ENCODE results near the gene HOXA6.
A peak's percentile ranks its signal among the peaks of the same experiment; 100 is the strongest.

HOXA6 gene

DNA sequence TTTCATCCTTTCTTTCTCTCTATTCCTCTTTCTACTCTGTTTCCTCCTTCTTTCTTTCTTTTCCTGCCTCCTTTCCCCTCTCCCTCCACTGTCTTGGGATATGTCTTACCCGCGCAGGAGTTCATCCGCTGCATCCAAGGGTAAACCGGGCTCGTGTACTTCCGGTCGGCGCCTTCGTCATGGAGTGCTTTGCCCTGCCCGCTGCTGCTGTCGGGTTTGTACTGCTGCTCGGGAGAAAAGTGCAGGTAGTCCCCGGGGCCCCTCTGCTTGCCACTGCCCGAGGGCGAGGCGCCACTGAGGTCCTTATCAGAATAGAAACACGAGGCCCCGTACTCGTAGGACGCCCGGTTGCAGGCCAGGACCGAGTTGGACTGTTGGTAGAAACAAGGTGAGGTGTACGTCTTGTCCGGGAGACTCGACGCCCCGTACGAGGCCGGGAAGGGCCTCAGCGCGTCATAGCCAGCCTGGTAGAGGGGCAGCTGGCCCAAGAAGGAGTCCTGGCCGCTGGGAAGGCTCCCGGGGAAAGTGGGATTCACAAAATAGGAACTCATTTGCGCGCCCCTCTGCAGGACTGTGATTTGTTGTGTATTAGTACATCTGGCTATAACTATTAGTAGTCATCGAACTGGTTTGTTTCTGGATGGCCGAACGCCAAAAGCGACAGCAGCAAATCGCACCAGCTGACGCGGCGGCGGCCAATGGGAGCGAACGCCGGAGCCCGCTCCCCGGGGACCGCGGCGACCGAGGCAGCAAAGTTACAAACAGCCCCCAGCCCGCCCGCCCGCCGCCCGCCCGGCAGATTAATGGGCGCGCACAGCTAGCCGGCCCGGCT, at the start of gene HOXA6:
TSS of gene HOXA6 (minus strand) at position 576 of the 832 bp plus-strand sequence. CDS start at position 551, 25 bp downstream.
- no peak for DNase-seq (ENCODE audit: low read depth)

DNA sequence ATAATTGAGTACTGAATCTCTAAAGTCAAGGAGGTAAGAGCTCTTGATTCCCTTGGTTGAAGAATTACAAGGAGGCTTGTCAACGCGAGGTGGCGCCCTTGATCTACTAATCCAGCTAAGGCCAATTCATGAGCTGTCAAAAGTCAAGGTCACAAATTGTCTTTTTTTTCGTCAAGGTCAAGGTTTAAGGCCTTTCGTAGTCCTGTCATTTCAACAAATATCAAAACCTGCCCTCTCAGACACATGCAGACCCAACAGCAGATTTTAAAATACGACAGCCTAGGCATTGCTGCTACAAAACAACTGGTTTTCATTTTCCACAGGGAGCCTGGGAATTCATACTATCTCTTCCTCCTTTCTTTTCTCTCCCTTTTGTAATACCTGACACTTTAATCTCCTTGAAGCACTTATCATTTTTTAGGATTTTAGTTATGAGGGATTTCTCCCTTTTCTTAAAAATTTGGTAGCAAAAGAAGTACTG, 48.8 kb upstream of the HOXA6 start:
- peak; percentile 64 for DNase-seq (ENCODE audit: low read depth)

DNA sequence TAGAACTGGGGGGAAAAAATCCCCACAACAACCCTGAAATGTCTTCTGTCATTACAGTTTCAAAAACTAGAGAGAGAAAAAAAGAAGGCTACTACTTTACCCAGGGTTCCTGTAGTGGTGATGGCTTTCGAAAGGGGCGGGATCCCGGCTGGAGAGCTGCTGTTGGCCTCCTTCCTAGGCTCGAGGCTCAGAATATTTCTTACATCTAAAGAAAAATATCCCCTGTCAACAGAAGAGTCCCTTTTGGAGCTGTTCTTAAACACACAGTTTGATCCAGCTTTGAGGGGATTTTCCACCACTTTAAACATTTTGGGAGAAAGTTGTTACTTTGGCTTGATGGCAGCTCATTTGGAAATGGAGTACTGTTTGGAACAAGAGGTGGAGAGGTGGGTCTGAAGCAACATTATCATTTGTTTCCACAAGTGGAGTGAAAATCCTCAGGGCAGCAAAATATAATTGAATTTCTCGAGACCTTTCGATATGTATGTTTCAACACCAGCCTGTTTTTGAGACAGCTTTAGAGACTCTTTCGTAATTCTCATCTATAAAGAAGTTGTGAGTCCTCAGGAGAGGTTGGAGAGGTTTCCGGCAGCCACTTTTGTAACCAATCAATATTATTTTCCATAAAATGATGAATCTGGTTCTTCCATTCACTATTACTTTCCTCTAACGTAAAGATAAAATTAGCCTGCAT, 47.3 kb upstream of the HOXA6 start:
- DNase-seq (ENCODE audit: low read depth), result no peak

DNA sequence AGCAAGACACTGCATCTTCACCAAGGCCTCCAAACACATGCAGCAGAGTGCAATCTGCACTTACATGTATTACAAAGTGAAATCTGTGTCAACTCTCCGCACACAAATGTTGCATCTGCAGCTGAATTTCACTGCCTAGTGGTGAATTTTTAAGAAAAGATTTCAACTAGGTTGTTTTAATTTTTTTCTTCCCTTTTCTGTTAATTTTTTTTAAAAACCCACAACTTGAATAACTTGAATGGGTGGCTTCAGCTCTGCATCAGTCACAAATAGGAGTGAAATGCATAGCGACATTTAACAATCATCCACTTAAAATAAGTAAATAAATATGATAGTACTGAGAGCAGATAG, 46.4 kb upstream of the HOXA6 start:
- DNase-seq (ENCODE audit: low read depth), result no peak

DNA sequence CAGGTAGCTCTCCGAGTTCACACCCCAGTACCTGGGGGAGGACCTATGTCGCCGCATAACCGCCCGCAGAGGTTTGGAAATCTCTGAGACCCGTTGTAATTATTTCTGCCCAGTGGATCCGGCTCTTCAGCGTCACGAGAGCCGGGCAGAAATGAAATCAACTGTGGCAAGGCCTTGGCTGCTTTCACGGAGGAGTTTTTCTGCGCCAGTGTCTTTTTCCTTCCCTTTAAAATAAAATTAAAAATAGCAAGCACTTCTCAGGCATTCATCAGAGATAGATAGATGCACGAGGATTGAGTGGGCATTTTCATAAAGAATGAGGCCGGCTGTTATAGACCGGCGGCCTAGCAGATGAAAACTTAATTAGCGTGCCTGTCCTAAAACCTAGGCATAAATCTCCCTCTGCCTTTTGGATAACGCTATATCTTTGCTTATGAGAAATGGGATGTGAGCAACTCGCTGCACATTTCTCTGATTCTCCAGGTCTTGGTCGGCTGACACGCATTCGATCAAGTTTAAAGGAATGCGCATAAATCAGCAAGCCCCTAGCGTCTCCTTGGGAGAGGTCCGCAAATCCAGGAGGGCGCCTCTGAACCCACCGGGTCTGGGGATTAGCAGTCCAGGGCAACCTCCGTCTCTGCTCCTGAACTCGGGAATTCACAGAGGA, 45.9 kb upstream of the HOXA6 start:
- no peak for DNase-seq (ENCODE audit: low read depth)

DNA sequence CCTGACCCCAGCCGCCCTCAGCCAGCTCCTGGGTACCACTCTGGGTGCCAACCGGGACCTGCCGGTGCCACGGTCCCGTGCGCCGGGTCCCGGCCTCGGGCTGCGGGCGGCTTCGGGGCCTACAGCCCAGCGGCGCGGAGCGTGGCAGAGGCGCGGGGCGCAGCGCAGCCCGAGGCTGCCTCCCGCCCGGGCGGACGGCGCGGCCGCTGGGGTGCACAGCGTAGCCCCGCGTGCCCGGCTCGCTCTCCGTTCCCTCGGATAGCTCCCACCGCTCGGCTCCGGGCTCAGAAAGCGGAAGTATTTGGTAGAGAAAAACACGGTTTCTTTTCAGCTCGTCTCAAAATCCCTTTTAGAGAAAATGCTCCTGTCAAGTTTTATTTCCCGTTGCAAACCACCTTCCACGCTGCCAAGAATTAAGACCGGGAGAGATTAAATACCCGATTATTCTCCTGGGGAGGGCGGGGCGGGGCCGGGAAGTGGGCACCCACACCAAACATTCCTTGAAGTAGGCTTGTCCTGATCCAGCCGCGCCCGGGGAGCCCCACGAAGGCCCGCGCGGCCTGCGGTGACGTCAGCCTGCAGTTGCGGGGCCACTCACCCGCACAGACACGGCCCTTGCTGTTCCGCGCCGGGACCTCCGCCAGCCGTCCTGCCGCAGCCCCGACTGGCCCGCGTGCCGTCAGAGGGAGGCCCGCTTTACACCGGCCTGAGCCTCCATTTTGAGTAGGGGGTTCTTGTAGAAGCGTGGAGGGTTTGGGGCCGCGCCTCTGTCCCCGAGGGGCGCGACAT, 45.2 kb upstream of the HOXA6 start:
- no peak for DNase-seq (ENCODE audit: low read depth)

DNA sequence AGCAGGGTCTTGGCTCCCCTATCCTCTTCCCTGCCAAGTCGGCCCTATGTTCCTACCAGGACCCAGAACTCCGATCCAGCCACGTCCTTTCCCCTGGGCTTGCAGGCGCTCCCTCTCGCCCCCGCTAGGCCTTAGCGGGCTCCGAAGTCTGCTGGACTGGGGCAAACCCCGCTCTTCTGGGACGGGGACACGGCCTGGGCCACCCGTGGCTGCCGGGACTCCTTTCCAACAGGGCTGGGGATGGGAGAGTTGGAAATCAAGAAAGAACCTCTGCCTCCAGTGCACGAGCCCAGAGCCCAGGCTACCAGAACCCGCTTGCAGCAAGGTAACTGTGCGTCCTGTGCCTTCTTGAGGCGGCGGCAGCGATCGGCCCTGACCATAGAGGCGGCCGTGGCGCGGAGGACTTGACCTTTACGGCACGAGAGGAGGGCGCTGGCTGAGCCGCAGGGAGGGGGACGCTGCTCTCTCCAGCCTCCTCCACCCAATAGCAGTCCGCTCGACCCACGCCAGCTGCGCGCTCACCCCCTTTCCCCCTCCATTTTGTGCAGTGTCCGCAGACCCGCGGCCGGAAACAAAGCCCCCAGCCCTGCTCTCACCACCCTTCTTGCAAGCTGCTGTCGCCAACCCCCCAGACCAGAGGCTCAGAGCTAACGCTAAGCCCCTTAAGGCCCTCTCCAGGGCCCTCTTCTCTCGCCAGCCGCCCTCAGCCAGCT, 44.4 kb upstream of the HOXA6 start:
- DNase-seq (ENCODE audit: low read depth), result no peak

DNA sequence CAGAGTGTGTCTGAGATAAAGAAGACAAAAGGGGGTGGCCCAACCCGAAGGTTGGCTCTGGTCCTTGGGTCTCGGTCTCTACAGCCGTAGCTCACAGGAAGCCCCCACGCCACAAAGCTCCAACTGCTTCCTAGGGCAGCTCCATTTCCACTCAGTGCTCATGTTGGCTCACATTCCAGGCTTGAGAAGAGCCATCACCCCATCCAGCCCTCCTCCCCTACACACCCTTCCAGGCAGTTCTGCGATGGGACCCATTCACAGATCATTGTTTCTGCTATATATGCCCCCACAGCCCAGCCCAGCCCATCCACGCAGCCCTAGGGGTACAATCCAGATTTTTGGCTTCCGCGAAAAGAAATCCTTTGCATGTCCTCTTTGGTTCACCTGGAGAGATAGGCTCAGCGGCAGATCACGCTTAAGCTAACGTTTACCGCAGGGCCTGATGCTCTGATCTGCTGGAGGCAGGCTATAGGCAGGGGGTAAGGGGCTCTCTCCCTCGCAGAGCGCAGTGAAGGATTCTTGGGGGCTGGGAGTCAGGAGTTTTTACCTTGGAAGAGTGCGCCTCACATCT, 43.7 kb upstream of the HOXA6 start:
- DNase-seq (ENCODE audit: low read depth), result no peak

DNA sequence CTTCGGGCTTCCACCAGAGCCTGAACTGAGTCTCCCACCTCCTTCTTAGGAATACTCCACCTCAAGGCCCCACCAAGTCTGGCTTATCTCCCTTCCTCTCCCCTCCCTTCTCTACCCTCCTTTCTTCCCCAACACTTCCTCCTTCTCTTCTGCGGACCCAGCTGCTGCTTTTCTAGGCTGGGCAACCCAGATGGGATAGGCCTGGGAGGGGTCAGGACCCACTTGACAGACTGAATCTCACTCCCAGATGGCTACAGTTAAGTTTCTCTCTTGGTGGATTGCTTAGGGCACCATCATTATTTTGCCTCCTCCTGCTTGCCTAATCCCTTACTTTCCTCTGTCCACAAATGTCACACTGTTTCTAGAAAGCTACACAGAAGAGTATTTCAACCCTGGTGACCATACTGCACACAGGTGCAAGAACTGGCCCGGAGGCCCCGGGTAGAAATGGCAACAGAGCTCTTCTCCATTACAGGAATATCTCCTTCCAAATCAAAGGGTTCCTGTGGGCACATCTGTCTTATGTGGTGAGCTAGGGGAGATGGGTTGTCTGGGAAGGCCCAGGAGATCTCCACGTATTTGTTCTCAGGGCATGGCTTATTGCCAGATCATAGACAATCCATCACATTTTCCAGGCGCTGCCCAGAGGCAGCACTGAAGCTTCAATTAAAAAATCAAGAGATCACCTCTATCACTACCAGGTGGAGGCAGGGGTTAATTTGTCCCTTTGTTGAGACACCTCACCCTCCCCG, 42.6 kb upstream of the HOXA6 start:
- DNase-seq (ENCODE audit: low read depth), result no peak

DNA sequence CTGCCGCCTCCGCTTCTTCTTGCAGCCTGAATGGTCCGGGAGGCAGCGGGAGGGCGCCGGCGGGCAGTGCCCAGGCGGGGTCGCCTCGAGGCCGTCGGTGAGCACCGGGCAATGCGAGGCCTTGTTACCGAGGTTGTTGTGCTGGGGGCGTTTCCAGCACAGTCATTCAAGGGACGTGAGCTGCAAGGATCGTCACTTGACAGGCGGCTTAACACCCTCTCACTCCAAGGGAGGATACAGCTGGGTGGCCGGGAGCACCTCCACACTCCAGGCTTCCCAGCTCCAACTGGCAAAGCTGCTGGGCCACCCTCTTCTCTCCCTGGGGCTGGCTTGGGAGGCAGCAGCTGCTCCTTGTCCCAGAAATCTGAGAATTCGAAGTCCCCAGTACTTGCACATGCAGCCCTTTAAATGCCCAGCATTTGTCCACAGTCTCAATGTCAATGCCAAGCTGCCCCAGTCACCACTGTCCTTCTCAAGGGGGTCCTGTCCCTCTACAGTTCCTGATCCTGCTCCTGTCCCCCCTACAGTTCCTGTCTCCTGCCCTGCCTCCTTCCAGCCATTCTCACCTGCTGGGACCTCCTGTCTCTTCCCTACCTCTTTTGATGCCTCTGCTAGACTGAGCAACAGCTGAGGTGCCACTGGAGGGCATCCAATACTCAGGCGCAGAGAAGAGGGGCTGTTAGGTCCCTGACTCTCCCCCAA, 41.9 kb upstream of the HOXA6 start:
- no peak for DNase-seq (ENCODE audit: low read depth)

DNA sequence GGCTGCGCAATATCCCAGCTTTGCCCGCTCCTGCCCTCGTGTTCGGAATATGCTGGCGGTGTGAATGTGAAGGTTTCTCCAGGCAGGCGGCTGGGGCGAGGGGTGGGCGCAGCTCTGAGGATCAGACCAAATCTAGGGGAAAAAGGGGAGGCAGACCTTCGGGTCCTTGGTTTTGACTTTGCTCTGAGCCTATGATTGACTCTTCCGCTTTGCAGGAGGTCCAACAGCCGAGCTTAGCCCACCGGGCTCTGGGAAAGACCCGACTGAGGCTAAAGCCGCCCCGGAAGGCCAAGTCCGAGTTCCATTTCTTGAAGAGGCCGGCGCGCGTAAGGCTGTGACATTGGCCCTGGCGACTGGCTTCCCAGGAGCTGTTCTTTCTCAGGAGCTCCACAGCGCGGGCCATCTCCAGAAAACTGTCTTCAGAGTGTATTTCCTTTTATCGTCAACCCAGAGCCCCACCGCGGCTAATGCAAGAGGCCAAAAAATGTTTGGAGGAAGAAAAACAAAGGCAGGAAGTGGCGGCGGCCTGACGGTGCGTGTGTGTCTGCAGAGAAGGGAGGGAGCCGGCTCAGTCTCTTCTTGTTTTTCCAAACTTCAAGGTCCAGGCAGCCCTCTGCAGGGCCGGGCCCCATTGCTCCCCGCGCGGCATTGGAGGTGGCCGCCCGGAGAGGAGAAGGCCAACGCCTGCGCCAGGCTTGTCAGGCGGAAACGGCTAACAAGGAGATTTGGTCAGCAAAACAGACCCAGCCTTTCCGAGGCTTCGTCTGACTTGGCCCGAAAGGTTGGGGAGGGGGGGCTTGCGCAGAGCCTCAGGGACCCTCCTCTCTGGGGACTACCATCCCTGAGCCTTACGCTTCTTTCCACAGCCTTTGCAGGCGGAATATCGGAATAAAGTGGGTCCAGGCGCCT, 41.1 kb upstream of the HOXA6 start:
- no peak for DNase-seq (ENCODE audit: low read depth)

DNA sequence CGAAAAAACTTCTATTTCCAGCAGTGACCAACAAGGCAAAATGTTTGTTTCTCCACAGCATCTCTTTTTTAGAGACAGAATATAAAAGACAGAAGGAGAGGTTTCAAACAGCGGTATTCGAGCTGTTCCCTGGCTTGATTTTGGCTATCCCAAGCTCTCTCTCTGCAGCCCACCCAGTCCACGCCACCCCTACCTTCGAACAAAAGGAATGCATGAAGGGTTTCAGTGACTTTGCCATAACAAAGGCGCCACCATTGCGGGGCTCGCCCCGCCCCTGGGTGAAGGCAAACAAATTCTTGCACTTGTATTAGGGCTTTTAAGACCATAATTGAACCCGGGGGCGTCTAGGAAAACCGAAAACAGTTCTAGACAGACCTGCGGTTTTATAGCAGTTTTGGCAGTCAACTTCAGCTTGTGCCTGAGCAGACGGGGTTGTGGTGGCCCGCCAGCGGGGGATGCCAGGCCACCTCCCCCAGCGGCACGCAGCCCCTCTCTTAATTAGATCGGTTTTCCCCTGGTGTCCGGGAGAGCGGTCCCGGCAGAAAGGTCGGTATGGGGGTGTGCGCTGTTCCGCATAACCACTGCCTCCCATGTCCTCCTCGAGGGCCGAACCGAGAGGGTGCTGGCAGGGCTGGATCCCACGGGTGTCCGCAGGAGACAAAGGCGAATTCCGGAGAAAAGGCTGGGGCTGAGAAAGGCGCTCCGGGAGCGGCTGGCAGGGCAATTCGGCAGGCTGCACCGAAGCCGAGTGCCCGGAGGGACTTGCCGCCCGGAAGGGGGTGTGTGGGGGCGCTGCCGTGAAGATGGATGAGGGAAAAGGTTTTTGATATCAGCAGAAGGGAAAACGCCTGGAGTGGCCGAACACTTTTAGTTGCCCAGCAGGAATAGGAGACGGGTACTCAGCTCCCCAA, 40.2 kb upstream of the HOXA6 start:
- no peak for DNase-seq (ENCODE audit: low read depth)

DNA sequence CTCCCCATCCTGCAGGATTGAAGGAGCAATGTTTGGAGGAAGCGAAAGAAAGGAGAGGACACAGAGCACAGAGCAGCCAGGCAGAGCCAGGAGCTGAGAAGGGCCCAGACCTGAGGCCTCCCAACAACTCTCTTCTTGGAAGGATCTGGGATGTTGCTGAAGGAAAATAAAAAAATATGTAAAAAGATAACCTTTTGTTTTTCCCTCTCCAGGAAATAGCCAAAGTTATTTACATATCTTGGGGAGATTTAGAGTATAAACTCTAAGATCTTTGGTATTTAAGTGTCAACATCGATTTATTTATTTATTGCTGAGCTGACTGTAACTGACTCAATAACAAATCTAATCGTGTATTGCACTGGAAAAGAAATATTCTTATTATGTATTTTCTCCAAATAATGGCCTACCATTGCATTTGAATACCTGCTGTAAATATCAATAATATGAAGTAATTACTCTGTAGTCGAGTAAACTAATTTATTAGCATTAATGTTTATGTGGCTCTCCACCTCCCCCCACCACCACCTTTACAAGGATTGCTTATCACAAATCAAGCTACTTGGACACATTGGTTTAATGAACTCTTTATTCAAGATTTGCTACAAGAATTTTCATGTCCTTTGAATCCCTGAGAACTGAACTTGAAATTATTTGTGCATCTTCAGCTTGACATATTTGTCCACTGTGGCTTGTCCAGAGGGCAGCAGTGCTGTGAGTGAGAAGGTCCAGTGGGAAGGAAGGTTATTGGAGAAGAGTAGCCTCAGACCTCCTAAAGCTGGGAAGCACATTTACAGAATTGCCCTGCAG, 39.3 kb upstream of the HOXA6 start:
- DNase-seq (ENCODE audit: low read depth), result no peak

DNA sequence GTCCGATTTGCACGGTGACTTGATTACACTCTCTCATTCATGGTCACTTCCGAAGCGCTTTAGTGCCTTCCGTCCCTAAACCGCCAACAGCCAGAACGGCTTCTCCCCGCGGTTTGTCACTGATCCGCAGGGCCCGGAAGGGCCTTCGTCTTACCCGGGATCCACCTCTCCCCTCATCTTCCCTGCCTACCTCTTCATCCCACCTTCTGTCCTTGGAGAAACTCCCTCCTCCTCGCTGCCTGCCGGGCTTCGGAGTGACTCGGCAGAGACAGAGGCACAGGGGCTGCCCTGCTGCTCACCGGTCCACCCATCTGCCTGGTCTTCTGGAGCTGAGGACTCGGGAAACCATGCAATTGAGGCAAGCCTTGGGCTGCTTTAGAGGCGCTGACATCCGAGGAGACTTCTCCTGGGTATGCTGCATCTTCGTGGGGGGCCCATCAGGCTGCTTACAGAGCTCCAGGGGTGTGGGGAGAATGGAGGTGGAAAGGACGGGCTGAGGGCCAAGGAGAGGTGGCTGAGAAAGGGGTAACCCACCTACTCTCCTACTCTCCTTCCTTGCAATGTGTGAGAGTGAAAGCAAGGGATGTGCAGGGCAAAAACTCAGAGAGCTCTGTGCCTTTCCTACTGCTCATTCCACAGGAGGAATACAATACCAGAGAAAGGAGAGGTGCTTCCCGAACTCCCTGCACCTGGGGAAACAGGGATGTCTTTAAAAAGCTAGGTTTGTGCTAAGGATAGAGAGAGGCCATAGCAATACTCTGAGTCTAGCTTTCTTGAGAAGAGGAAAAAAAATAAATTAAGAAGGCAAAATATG, 38.5 kb upstream of the HOXA6 start:
- DNase-seq (ENCODE audit: low read depth), result no peak

DNA sequence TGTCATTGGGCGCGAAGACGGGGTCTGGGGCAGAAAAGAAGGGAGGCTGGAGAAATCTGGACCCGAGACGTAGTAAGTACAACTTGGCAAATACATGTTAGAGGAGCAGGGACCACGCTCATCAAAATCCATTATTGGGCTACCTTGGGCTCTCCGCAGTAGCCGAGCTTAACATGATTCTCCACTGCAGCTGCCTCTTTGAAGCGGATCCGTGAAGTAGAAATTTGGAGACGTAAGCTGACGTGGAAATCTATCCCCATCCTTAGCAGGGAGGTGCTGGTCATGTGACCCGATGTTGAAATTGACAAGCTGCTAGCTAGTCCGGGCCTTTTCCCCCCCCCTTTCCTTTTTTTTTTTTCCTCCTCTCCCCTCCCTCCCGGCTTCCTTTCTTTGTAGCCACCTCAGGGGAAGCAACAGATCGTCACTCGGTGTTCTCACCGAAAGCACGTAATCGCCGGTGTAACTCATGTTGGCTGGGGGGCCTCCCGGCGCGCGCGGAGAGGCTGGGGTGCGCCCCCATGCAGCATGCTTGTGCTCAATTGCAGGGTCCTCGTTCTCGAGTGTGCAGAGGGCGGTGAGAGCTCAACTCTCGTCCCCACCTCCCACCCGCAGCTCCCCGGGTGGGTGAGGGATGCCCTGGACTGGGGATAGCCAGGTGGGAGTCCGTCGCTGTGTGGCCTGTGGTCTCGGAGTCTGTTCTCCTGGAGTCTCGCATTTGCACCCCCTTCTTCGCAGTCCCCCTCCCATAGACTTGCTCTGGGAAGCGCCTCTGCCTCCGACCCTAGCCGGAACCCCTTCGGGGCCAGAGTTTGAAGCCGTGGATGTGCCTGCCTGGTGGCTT, 37.7 kb upstream of the HOXA6 start, which contains the start of gene HOXA11:
TSS of gene HOXA11 (minus strand) at position 220 of the 841 bp plus-strand sequence. CDS start at position 132, 88 bp downstream.
- DNase-seq (ENCODE audit: low read depth), result no peak

All from fibroblast of the conjunctiva (primary cell).